ENCODE data around the gene LTBR.

GRCh38 chr12:6367065-6367968 is 16.6 kb upstream of the LTBR start:
- peak in 3 of 5 experiments; percentile 14 to 15 (median 14) for TF ChIP-seq CTCF (IDR thresholded peaks at IDR 0.05 in 4 of 5, conservative IDR thresholded peaks at IDR 0.05 in 1 of 5)
- no peak for TF ChIP-seq POLR2A (IDR thresholded peaks at IDR 0.05)

All from gastrocnemius medialis (tissue), 4 donors.